Renal cortex interstitium (tissue), 11 donors: ENCODE results near the gene MORN1. TPM values are rescaled to one million over a fixed set of nuclear protein-coding genes. Genes with fewer than 3 reads are reported as not detected.

ENCODE experiments used
- DNase-seq, 11 donors: peaks; one replicate each; pipeline ENCODE4 v3.0.0-alpha.2; 2013; ENCODE audit warnings: low read depth in 9 of 11, low spot score in 4 of 11; ENCODE audit errors: extremely low read depth in 1 of 11
- polyA plus RNA-seq, 3 donors: library from polyadenylated mRNA; unstranded; fragments of 120-200 nt; gene quantifications; one replicate each; pipeline ENCODE4 v1.2.1, GENCODE V29; 2013; ENCODE audit not compliant: insufficient read length in 3 of 3

The MORN1 gene
- polyA plus RNA-seq, 3 donors = 11.8 to 19.5 (median 15.5) TPM

DNA sequence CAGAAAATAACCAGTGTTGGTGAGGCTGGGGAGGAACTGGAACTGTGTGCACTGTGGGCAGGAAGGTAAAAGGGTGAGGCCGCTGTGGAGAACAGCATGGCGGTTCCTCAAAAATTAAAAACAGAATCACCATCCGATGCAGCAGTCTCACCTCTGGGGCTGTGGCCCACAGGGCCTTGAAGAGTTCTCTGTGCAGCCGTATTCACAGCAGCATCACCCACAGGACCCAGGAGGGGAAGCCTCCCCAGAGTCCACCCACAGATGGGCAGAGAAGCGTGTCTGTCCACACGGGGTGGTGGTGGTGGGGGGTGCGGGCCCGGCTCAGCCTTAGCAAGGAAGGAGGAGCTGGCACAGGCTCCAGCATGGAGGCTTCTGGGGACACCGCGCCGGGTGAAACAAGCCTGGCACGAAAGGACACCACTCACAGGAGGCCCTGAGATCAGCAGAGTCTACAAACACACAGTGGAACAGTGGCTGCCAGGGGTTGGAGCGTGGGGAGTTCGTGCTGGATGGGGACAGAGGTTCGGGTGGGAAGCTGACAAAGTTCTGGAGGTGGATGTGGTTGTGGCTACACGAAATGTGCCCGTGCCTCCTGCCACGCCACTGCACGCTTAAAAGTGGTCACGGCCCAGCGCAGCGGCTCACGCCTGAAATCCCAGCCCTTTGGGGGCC, 11.5 kb downstream of the MORN1 start:
- no peak for DNase-seq

DNA sequence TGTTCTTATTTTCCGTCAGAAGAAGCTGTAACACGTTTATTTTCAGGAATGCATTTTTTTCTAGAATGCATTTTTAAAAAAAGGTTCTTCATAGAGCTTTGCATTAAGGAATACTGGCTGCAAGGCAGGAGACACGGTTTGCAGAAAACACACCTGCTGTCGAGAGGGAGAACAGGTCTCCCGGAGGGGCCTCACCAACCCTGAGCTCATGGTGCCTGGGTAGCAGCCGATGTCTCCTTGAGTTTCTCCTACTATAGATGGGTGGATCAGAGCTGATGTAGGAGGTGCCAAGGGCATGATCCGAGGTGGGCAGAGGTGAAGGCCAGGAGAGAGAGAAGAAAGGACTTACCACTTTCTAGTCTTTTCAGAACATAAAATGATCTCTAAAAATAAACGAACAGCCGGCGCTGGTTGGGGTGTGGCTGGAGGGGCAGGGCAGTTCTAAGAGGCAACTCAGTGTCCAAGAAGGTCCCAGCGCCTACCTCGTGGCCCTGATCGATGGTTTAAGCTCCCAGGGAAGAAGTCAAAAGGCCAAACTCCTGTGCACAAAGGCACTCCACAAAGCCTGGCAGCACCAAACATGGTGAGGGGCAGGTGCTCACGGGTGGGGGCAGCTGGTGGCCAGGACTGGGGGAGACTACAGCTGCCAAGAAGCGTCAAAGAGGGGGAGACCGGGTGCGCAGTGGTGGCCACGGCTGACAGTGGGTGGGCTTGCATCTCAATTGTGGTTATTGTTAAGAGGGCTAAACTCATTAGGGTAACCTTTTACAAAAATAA, 12.2 kb downstream of the MORN1 start:
- no peak for DNase-seq

DNA sequence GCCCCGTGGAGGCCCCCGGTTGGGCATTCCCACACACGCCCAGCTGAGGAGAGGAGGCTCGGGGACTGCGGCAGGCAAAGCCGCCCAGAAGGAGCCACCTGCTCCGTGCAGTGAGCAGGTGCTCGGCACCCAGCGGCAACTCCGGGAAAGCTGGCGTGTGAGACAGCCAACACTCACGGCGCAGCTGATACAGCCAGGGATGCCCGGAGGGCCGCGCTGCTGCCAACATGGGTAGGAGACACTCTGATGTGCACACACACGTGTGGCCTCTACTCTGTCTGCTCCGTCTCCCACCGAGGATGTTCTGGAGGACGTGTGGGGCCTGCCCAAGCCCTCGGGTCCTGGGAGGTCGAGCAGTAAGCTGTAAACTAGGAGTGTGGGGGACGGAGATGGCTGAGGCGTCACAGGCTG, 12.9 kb downstream of the MORN1 start:
- no peak for DNase-seq

DNA sequence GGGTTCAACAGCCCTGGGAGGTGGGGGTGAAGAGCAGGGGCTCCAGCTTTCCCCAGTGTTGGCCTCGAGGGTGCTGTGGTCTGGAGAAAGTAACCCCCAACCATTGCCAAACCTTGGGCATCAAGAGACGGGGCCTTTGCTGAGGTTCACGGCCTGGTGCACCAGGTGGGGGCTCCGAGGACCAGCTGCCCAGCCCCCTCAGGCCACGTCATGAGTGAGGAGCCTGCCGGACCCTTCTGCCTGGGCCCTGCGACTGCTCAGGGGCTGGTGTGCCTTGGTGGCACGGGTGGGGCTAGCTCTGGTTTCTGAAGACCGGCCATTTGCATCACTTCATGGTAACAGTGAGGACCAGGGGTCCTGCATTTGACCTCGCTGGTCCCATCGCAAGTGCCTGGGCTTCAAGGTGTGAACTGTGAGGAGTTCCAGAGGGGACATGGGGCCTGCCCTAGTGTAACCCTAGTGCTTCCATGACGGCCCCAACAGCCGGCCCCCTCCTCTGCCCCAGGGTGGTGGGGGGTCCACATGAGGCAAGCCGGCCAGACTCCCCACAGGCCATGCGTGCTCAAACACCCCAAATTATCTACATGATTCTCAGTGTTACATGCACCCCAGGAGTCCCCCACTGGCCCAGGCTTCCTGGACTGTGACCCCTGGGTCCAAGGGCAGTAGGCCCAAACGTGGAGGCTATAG, 13.5 kb downstream of the MORN1 start:
- DNase-seq = no peak

GRCh38 chr1:2376931-2377672, 14.3 kb downstream of the MORN1 start:
- no peak for DNase-seq

GRCh38 chr1:2376261-2376741, 15.1 kb downstream of the MORN1 start:
- no peak for DNase-seq

DNA sequence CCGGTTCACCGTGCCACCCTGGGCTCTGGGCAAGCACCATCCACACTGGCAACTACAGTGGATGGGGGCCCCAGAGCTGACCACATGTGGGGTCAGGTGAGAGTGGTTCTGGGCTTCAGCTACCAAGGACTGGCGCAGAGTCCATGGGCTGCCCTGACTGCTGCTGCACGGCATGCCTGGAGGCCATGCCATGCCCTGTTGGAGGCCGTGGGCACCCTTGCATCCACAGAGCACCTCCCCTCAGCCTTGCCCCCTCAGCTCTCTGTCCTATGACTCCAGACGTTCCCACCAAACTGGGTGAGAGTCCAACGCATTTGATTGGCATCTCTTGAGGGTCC, 15.5 kb downstream of the MORN1 start:
- DNase-seq = no peak

DNA sequence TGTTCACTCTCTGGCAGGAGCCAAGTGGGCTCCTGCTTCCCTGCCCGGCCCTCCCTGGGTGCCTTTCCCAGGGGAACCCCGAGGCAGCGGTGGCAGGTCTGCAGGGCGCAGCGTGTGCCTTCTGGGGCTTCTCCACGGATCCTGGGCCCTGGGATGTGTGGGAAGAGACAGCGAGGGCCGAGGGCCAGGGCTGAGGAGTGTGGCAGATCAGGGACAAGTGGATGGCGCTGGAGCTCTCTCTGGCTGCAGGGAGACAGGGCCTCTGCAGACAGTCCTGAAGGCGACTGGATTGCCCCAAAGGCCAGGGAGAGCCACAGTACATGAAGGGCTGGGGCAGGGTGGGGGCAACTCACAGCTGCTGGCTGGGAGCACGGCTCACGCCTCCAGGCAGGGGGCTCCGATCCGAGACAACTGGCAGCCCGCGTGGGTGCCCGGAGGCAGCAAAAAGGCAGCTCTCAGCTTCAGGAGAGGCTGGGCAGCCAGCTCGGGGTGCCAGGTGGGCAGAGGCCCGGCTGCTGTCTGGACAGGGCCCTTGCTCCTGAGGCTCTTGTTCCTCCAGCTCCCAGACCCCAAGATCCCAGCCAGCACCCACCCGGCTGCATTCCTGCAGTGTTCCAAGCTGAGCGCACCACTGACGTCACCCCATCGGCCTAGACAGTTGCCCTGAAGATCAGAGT, 16.0 kb downstream of the MORN1 start:
- DNase-seq = no peak

DNA sequence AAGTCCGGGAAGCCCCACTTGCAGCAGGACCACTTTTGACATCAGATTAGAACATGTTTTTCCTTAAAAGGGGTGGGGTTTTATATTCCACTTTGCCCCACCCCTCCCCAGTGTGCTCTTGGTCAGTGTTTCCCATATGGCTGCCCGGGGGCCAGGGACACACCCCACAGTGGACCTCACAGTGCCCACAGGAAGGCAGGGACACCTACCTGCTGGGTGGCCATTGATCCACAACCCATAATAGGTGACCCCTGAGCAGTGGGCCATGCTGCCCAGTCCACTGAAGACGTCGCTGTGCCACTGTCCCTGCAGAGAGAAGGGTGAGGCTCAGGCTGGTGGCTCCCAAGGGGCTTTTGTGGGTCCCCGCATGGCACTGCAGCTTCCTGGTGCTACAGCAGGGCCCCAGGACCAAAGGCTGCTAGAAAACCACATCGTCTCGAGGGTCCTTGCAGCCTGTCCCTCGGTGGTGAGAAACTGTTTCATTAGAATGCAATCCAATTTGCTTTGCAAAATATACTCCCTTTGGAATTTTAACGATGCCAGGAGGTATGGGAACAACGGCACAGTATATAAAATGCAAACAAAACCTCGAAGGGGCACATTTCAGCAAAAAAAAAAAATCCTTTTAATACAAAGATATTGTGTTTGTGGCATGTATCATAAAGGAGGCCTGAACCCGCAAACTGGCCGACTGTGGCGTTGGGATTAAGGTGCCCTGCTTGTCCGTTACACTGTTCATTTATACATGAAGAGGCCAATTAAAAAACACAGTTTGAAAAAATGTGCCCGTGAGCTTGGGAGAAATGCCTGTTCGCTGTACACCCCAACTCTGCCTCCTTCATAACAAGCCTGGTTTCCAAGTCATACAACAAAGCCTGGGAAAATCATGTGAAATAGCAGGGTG, 16.9 kb downstream of the MORN1 start:
- DNase-seq = no peak

DNA sequence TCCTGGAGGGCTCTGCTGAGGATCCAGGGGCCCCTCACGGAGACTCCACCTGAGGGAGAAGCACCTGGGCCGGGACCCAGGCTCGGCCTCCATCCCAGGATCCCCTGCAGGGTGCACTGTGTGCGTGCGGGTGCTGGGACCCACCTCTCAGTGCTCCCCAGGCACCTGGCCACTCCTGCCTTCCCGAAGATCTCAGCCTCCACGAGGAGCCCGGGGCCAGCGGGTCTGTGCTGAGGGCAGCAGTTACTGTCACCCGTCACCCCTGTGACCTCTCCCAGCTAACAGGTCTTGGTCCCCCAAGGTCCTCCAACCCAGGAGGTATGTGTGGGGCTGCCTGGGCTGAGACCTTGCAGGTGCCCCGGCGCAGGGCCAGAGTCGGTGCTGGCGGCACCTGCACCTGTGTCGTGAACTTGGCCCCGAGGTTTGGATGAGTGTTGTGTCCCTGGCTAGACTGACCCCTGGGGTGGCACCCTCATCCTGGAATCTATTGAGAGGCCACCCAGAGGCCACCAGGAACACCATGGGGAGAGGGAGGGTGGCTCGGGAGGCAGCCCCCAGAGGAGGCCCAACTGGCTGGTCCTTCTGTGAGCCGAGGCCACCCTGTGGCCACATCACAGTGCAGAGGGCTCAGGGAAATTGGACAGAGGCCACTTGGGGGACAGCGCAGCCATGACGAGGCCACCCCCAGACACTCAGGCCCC, 17.7 kb downstream of the MORN1 start:
- no peak for DNase-seq

- DNase-seq = no peak
Measured at GRCh38 chr1:2372551-2373490, 18.5 kb downstream of the MORN1 start.

- DNase-seq = no peak
Measured at GRCh38 chr1:2368053-2368744, 23.2 kb downstream of the MORN1 start.

DNA sequence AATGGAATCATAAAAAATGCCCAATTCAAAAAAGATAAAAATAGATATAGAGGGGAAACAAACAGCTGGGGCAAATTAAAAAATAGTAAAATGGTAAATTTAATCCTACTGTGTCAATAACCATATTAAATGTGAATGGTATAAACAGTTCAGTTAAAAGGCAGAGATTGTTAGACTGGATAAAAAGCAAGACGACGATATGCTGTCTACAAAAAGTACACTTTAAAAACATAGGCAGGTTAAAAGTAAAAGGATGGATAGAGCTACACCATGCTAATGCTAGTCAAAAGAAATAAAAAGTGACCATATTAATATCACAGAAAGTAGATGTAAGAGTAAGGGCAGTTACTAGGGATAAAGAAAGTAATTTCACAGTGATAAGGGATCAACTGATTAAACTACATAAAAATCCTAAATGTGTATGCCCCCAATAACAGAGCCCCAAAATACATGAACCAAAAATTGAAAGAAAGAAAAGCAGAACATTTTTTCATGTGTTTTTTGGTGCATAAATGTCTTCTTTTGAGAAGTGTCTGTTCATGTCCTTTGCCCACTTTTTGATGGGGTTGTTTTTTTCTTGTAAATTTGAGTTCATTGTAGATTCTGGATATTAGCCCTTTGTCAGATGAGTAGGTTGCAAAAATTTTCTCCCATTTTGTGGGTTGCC, 27.4 kb downstream of the MORN1 start:
- no peak for DNase-seq

DNA sequence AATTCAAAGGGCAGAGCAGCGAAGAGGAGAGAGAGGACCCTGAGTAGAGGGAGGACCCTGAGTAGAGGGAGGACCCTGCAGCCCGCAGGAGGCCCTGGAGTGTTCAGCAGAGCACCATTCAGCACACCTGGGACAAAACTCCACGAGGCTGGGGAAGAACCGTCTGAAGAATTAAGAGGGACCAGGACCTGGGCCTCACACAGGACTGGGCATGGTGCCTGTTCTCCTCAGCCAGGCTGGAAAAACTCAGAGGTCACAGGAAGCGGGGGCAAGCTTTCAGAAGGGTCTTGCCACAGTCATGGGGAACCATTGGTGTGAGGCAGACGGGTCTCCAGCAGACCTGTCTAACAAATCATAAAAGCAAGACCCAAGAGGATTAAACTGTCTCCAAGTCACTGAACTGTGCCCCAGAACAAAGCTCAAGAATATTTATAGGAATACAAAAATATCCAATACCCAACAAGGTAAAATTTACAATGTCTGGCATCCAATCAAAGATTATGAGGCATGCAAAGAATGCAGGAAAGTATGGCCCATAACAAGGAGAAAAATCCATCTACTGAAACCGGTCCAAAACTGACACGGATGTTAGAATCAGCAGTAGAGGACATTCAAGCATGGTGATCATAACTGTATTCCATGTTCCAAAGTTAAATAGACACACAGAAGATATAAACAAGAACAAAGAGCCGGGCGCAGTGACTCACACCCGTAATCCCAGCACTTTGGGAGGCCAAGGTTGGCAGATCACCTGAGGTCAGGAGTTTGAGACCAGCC, 30.6 kb downstream of the MORN1 start:
- DNase-seq = no peak
